NCI-H345 treated with DMSO at 0.1 percent for 48 hours (cell line): ENCODE measurements around the gene SEMA4G.

Experiments used
- DNase-seq: peaks from one replicate; lab custom pipeline; 2025; ENCODE audit not compliant: unreplicated experiment; lab: John Stamatoyannopoulos, UW

The SEMA4G gene, protein sequence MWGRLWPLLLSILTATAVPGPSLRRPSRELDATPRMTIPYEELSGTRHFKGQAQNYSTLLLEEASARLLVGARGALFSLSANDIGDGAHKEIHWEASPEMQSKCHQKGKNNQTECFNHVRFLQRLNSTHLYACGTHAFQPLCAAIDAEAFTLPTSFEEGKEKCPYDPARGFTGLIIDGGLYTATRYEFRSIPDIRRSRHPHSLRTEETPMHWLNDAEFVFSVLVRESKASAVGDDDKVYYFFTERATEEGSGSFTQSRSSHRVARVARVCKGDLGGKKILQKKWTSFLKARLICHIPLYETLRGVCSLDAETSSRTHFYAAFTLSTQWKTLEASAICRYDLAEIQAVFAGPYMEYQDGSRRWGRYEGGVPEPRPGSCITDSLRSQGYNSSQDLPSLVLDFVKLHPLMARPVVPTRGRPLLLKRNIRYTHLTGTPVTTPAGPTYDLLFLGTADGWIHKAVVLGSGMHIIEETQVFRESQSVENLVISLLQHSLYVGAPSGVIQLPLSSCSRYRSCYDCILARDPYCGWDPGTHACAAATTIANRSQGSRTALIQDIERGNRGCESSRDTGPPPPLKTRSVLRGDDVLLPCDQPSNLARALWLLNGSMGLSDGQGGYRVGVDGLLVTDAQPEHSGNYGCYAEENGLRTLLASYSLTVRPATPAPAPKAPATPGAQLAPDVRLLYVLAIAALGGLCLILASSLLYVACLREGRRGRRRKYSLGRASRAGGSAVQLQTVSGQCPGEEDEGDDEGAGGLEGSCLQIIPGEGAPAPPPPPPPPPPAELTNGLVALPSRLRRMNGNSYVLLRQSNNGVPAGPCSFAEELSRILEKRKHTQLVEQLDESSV

DNA sequence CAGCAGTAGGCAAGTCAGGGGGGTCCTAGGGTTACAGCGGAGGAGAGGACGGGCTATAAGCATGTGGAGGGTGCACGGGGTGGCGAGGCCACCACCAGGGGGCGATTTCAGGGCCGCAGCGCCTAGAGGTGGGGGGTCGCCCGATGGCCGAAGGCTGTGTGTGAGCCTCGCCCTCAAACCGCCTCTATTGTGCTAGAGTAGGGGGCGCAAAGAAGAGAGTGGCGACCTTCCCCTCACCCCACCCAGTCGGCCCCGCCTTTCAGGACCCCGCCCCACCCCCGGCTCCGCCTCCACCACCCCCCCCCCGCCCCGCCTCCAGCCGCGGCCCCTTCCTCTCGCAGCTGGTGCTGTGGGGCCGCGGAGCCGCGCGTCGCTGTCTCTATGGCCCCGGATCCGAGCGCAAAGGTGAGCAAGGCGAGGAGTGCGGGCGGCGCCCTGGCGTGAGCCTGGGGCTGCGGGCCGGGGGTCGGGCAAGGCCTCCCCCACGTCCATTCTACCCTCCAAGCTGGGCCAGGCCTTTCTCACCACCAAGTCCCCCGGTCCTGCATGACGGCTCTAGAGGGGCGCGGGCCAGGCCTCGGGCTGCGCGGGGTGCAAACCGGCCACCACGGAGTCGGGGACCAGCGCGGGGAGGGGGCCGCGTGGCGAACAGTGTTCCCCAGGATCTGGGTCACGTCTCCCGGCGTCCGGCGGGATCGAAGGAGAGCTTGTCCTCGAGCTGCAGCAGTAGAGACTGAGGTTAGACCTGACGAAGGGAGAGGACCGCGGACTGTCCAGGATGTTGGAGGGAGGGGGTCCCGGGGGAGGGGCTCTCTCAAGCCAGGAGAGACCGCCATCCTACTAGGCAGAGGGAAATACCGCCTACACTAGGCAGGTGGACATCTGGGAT lies at the start of gene SEMA4G:
TSS of gene SEMA4G (plus strand) at position 318 of the 889 bp plus-strand sequence. CDS start 3,409 bp downstream, outside the sequence.
- no peak for DNase-seq

DNA sequence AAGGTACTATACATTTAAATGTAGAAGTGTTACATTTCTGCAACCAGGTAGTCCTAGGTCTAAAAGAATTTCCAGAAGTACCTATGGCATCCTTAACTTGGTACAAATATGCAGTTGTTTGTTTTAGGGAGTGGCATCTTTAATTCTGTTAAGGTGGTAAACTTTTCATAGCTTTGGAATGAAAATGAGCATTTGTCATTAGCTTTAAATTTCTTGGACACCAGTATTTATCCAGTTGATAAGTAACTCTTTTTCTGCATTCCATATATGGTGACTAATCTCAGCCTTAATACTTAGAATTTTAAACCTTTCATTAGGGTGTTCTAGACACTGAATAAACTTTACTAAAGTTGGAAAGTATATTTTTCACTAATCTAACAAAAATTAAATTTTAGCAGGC lies 45.7 kb upstream of the SEMA4G start:
- no peak for DNase-seq

DNA sequence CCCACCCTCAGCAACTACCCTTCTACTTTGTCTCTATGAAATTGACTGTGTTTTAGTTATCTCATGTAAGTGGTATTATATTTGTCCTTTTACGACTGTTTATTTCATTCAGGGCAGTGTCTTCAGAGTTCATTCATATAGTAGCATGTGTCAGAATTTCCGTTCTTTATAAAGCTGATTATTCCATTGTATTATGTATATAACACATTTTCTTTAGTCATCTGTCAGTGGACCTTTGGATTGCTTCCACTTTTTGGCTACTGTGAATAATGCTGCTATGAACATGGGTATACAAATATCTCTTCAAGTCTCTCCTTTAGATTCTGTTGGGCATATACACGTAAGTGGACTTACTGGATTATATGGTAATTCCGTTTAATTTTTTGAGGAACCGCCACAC lies 42.0 kb upstream of the SEMA4G start:
- DNase-seq: no peak

DNA sequence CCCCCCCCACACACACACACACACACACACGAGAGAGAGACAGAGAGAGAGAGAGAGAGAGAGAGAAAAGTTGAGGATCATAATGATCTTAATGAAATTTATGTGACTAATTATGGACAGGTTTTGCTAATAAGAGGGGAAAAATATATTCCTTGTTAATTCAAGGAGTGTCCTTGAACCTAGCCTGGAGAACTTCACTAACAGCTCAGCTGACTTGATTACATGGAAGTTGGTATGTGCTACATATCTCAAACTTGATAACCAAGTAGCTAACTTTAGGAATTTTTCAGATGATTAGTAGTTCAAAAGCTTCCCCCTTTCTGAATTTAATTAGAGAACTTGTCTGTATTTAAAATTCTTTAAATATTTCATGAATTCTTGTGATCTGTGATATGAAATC lies 41.3 kb upstream of the SEMA4G start:
- DNase-seq: no peak

DNA sequence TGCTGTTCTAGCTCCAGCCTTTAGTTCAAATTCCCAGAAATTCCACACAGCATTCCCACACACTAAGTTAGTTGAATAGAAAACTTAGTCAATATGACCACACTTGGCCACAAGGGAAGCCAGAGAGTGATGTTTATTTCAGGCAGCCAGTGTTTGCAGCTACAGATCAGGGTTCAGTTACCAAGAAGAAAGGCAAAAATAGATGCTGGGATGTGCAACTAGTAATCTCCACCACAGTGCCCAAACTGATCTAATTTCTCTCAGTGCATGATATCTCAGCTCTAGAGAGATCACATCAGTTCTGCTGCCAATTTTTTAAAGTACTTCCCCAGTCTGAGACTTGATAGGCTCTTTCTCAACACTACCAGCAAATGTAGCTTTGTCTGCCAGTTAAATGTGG lies 38.9 kb upstream of the SEMA4G start:
- no peak for DNase-seq

DNA sequence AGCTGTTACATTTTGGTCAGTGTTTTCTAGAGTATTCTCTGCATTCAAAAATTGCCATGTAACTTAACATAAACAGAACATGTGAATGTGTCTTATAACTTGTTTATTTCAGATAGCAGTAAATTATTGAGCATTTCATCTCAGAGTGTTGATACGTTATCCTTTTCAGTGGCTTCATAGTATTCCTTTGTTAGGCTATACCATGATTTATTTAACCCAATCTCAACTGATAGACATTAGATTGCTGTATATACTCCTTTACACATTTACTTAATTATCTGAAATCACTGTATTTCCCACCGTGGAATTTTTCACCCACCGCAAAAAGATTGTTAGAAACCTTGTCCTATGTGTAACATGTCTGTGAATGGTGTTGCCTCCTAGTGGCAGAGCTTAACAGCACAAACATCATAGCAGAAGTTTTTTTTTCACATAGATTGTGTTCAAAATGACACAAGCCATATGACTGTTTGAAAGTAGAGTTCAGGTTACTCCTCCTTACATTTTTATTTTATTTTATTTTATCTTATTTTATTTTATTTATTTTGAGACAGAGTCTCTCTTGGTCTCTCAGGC lies 35.1 kb upstream of the SEMA4G start:
- no peak for DNase-seq

DNA sequence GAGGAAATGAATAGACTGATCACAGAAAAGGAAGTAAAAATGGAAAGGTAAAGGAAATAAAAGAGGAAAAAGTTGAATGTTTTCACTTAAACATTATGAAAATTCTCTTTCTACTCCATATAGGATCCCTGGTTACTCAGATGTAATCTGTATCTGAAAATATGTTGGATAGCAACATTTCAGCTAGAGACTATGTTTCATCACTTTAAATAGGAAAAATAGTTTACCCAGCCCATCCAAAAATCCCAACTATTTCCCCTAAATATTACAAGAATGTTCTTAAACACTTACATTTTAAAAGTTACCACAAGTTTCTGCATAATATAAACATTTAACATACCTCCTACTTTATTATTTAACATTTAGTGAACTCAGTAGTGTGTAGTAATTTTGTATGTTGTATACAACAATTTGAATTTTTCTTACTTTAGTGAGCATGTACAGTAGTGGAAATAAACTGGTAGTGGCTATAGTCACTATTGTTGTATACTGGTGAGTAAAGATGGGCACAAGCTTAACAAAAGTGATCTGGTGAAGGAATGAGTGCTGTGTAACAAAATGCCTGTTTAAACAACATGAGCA lies 29.4 kb upstream of the SEMA4G start:
- DNase-seq: no peak

DNA sequence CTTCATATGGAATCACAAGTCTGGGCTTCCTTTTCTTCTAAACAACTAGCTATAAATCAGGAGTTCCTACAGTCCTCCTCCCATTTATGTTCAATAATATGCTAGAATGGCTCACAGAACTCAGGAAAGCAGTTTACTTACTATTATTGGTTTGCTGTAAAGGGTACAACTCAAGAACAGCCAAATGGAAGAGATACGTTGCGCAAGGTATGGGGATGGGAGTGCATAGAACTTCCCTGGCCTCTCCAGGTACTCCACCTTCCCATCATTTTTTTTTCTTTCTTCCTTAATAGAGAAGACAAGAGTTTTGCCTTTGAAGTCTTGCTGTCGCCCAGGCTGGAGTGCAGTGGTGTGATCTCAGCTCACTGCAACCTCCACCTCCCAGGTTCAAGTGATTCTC lies 27.1 kb upstream of the SEMA4G start:
- DNase-seq: no peak

DNA sequence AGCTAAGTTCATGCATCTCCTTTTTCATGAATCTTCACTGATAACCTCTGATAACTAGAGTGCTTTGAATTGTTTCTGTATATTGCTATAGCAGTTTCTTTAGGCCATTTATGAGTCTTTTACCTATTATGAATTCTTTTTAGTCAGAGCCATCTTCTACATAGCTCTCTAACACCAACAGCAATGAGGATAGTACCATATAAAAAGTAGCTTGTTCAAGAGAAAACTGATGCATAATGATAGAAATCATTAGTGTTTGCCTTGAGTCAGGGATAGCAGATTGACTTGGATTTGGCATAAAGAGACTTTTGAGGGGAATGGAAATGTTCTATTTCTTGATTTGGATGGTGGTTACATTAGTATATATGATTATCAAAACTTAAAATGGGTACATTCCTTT lies 25.8 kb upstream of the SEMA4G start:
- no peak for DNase-seq

DNA sequence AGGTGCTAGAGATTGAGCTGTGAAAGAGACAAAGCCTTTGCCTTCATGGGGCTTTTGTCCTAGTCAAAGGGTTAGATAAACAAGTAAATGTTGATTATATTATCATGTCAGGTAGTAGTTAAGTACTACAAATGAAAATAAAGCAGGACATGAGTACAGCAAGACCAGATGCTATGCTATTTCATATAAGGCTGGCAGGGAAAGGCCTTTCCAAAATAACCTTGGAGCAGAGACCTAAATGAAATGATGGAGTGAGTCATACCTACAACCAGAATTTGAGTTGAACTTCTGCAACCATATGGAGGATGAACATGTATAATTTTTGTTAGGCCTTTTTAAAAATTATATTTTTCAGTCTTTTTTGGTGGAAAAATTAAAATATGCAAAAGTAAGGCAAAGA lies 23.6 kb upstream of the SEMA4G start:
- DNase-seq: no peak

DNA sequence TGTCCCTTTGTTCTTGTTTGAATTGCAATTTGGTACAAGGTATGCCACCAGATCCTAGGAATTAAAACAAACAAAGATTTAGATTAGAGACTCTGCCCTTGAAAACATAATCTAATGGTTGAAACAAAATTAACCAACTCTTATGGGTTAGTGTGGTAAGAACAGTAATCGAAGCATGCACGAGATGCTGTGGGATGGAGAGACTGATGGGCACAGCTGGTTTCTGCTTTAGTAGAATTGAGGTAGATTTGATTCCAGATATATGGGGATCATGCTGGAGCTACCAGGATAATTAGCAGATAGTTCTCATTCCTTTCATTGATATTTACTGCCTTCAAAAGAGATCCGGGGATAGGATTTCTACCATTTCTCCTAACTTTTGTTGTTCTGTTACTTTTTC lies 20.4 kb upstream of the SEMA4G start:
- no peak for DNase-seq

DNA sequence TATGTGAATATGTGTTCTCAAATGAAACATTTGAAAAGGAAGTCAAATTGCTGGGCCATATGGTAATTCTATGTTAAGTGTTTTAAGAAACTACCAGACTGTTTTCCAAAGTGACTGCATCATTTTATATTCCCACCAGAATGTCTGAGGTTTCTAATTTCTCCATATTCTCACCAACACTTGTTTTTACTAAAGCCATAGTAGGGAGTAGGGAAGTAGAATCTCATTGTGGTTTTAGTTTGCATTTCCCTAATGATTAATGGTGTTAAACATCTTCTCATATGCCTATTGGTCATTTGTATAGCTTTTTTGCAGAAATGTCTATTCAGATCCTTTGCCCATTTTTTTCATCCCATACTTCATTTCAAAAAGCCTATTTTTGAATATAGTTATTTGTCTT lies 9.1 kb upstream of the SEMA4G start:
- DNase-seq: no peak

DNA sequence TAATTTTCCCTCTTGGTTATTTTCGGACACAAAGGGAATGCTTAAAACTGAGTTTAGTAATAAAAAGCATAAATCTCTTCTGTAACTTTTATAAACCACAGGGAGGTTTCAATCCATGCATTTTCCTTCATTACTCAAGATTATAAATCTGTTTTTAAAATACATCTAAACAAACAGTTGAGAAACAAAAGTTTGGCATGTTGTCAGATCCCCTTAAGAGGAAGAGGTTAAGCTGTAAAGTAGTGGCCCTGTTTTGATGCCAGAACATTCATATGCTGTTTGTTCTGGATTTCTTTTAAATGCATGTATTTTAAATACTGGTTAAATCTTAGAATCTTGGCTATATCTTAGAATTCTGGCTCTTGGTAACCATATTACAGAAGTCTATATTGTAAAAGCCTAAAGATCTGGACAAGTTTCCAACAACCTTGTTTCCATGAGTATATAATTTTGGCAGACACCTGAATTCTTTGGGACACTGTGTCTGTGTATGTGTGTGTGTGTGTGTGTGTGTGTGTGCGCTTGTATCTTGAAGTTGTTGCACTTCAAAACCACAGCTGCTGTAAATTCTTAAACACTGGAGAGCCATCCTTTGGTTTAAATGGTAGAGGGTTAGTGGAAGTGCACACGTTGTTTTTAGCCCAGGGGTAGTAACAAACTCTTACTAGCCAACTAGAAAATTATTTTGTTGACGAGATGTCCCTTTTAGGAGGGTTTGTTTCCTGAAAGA lies 6.8 kb upstream of the SEMA4G start:
- DNase-seq: no peak

DNA sequence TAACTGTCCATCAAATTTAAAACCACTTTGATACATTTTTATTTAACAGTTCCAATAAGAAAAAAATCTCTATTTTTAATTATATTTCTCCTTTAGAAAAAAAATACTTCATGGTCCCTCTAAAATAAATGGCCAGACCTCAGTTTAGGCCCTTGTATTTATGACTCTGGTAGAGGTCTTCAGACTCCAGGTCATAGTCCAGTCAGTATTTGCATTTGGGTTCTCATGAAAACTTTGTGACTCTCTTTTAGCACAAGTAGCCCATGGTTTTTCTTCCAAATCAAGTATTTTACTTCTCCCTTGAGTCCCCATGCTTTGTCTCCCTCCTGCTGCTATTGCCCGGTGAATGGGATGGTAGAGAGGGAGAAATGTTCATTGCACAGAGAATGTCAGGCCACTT lies 5.5 kb upstream of the SEMA4G start:
- DNase-seq: no peak

DNA sequence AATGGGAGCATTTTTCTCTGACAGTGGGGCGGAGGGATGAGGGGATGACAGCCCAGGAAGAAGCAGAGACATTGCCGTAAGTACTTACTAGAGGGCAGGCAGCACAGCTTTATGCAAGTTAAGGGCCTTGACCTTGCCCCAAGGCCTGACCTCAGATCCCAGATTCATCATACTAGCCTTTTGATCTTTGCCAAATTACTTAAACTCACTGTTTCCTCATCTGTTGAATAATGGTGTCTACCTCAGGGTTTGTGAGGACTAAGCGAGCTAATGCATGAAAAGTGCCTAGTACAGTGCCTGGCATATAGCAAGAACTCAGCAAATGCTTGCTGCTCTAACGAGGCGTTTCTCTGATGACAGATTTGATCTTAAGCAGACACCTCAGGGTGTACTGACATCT lies 3.5 kb upstream of the SEMA4G start:
- DNase-seq: no peak

DNA sequence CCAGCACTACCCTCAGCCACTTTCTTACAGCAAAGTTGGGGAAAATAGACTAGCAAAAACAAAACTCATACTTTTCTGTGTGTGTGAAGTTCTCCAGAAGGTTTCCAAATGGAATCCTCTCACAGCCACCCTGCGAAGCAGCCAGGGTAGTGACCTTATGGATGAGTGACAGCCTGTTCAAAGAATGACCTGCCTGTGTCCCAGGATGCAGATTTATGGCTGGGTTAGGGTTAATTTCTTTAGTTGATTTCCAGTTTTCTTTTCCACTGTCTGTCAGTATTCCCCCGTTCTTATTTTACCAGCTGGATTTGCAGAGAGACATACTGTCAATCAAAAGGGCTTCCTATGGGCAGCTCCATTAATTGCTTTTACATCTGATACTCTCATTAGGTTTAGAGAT lies 2.4 kb upstream of the SEMA4G start:
- DNase-seq: no peak

DNA sequence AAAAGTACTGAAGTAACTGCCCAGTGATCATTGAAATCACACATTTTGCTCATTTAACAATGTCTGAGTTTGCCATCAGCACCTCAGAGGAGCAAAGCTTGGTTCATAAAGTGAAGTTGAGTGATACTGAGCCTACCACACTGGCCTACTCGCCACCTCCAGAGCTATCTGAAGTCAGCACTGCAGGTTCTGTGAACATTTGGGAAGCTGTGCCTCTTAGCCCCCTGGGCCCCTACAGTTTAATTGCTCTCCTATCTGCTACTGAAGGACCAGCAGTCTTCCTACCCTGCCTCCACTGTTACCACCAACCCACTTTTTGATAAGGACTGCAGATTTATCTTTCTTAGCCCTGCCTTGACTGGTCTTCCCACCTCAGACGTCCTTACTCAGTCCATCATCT lies 2.0 kb upstream of the SEMA4G start:
- no peak for DNase-seq

DNA sequence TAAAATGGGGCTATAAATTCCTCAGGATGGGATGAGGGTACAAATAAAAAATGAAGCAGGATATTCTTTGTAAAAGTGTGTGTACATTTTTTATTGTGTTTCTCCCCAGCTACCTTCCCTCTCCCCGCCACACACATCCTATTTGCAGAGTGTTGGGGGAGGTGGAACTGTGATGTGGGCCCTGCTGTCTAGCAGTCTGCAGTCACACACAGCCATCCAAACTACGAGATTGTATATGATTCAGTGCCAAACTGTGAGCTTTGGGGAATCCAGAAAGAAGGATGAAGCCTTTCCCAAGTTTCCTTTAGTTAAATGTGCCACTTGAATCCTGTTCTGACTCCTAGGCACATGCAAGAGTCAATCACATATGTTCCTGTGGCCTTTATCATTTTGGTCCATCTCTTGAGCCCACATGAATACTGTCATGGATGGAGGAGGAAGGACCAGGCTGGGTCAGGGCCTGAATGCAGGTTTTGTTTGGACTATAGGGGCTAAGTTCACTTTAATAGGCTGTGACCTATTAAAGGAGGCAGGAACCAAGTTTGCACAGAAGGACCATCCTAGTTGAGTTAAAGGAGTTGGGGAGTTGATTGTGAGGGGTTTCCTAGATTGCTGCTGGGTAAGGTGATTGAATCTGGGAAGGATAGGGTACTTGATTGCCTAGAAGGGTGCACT lies 1.1 kb upstream of the SEMA4G start:
- no peak for DNase-seq

DNA sequence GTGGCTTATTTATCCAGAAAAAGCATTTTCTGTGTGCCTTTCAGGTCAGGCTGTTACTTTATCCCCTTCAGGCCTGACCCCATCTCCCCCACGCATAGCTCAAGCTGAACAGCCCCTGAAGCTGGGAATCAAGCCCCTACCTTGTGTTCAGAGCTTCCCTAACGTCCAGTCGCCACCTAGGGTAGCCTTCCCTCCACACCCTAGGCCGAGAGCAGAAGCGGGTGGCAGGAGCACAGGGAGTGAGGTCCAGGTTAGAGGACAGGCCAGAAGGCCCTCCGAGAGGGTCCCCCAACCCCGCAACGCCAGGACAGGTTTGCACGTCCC lies 479 bp upstream of the SEMA4G start:
- DNase-seq: no peak
